Measurements from ENCODE around the gene HMCN2.

HMCN2 gene

DNA sequence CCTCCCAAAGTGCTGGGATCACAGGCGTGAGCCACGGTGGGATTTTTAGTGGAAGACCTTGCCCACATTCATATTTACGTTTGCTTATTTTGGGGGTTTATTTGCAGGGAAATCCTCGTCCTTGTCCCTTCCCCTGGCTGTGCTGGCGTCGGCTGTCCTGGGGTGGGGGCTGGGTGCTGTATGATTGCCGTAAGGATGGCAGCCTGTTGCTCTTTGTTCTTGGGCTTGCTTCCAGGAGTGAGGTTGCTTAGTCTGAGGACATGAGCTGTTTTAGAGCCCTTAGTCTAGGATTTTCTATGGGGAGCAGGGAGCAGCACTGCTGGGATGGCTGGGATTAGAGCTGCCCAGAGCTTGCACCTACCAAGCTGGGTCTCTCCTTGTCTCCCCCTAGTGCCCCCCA is 93.4 kb downstream of the HMCN2 start:
- Histone ChIP-seq H2AFZ (ENCODE audit: low read length) (no peak overlapping the region), H3K9me3 (ENCODE audit: insufficient read depth, low read depth, low read length) (no peaks in the 10 kb centered on the region), H3K27me3 (ENCODE audit: insufficient read depth, low read length, poor library complexity, severe bottlenecking) (no peaks in the 10 kb centered on the region), H3K4me3 (ENCODE audit: low read length, poor library complexity, severe bottlenecking) (no peak overlapping the region), H3K4me2 (ENCODE audit: low read depth, low read length, poor library complexity, severe bottlenecking) (no peak overlapping the region), H3K9ac (ENCODE audit: low read depth, low read length, poor library complexity, severe bottlenecking) (no peak overlapping the region), H3K9me2 (replicated peaks; ENCODE audit: low read depth, low read length) (no peaks in the 10 kb centered on the region), H3K4me1 (ENCODE audit: insufficient read depth, low read length, poor library complexity, severe bottlenecking) (no peaks in the 10 kb centered on the region), H3K79me2 (ENCODE audit: insufficient read depth, low read length) (no peaks in the 10 kb centered on the region), H3K36me3 (ENCODE audit: insufficient read depth, low read length) (no peaks in the 10 kb centered on the region), H4K20me1 (ENCODE audit: insufficient read depth, low read length, poor library complexity, severe bottlenecking) (no peaks in the 10 kb centered on the region), H3F3A (ENCODE audit: low read depth) (no peaks in the 10 kb centered on the region)
- no peak for TF ChIP-seq EZH2phosphoT487 (IDR thresholded peaks at IDR 0.05; ENCODE audit: borderline replicate concordance)
- no peak for TF ChIP-seq CTCF (conservative IDR thresholded peaks at IDR 0.05; ENCODE audit: low read length)

GRCh38 chr9:130359819-130360218 is 94.3 kb downstream of the HMCN2 start:
- H4K20me1 ChIP-seq (ENCODE audit: insufficient read depth, low read length, poor library complexity, severe bottlenecking) = no peaks in the 10 kb centered on the region
- TF ChIP-seq EZH2phosphoT487 (IDR thresholded peaks at IDR 0.05; ENCODE audit: borderline replicate concordance) = no peak
- no peak for TF ChIP-seq CTCF (conservative IDR thresholded peaks at IDR 0.05; ENCODE audit: low read length)
- H3F3A ChIP-seq (ENCODE audit: low read depth) = no peaks in the 10 kb centered on the region
- no peak overlapping the region for H3K4me2 ChIP-seq (ENCODE audit: low read depth, low read length, poor library complexity, severe bottlenecking)
- H3K9ac ChIP-seq (ENCODE audit: low read depth, low read length, poor library complexity, severe bottlenecking) = no peak overlapping the region
- H3K79me2 ChIP-seq (ENCODE audit: insufficient read depth, low read length) = no peaks in the 10 kb centered on the region
- no peaks in the 10 kb centered on the region for H3K9me3 ChIP-seq (ENCODE audit: insufficient read depth, low read depth, low read length)
- no peaks in the 10 kb centered on the region for H3K4me1 ChIP-seq (ENCODE audit: insufficient read depth, low read length, poor library complexity, severe bottlenecking)
- no peaks in the 10 kb centered on the region for H3K9me2 ChIP-seq (replicated peaks; ENCODE audit: low read depth, low read length)
- no peak overlapping the region for H3K4me3 ChIP-seq (ENCODE audit: low read length, poor library complexity, severe bottlenecking)
- H3K36me3 ChIP-seq (ENCODE audit: insufficient read depth, low read length) = no peaks in the 10 kb centered on the region
- no peak overlapping the region for H2AFZ ChIP-seq (ENCODE audit: low read length)
- no peaks in the 10 kb centered on the region for H3K27me3 ChIP-seq (ENCODE audit: insufficient read depth, low read length, poor library complexity, severe bottlenecking)

- H3K9ac ChIP-seq (ENCODE audit: low read depth, low read length, poor library complexity, severe bottlenecking) = no peak overlapping the region
- H3K4me1 ChIP-seq (ENCODE audit: insufficient read depth, low read length, poor library complexity, severe bottlenecking) = no peaks in the 10 kb centered on the region
- no peaks in the 10 kb centered on the region for H4K20me1 ChIP-seq (ENCODE audit: insufficient read depth, low read length, poor library complexity, severe bottlenecking)
- no peaks in the 10 kb centered on the region for H3K79me2 ChIP-seq (ENCODE audit: insufficient read depth, low read length)
- no peak for TF ChIP-seq EZH2phosphoT487 (IDR thresholded peaks at IDR 0.05; ENCODE audit: borderline replicate concordance)
- TF ChIP-seq CTCF (conservative IDR thresholded peaks at IDR 0.05; ENCODE audit: low read length) = no peak
- H3K27me3 ChIP-seq (ENCODE audit: insufficient read depth, low read length, poor library complexity, severe bottlenecking) = no peaks in the 10 kb centered on the region
- no peaks in the 10 kb centered on the region for H3K36me3 ChIP-seq (ENCODE audit: insufficient read depth, low read length)
- H3F3A ChIP-seq (ENCODE audit: low read depth) = no peaks in the 10 kb centered on the region
- H3K9me2 ChIP-seq (replicated peaks; ENCODE audit: low read depth, low read length) = no peaks in the 10 kb centered on the region
- no peak overlapping the region for H3K4me2 ChIP-seq (ENCODE audit: low read depth, low read length, poor library complexity, severe bottlenecking)
- H3K4me3 ChIP-seq (ENCODE audit: low read length, poor library complexity, severe bottlenecking) = no peak overlapping the region
- no peak overlapping the region for H2AFZ ChIP-seq (ENCODE audit: low read length)
- H3K9me3 ChIP-seq (ENCODE audit: insufficient read depth, low read depth, low read length) = no peaks in the 10 kb centered on the region
These were observed 95.1 kb downstream of the HMCN2 start for GRCh38 chr9:130360672-130361071.
